HepG2 (cell line): ENCODE results near the gene TGM2.

ENCODE experiments used
- AGO1 ChIP-seq: fragments of 200-400 bp; formaldehyde crosslinking; IDR thresholded peaks from 2 replicates; pipeline ENCODE4 v1.6.1; 2017; ENCODE audit warnings: mild to moderate bottlenecking, low read depth, low read length, moderate library complexity; ENCODE audit not compliant: poor library complexity, severe bottlenecking
- ARID3A ChIP-seq: IDR thresholded peaks from 2 replicates; pipeline ENCODE4 v1.6.1; 2012; ENCODE audit warnings: low read depth, low read length, improper control_type of control experiment
- EP300 ChIP-seq, 3 experiments: sonication (generic) in 1 of 3; formaldehyde crosslinking in 1 of 3; IDR thresholded peaks; 2 replicates each; pipeline versions ENCODE4 v1.5.1 to v1.6.1; 2011 to 2020; ENCODE audit warnings: low read depth in 2 of 3, low read length in 2 of 3, borderline replicate concordance in 1 of 3, improper control_type of control experiment in 1 of 3, mild to moderate bottlenecking in 1 of 3, missing genetic modification reagents in 1 of 3, moderate library complexity in 1 of 3
- EZH2 ChIP-seq: conservative IDR thresholded peaks from 2 replicates; pipeline ENCODE4 v1.6.1; 2012; ENCODE audit warnings: mild to moderate bottlenecking, low read depth, low read length, moderate library complexity
- MAX ChIP-seq: IDR thresholded peaks from 2 replicates; pipeline ENCODE4 v1.6.1; 2012; ENCODE audit warnings: inconsistent platforms
- MIER3 ChIP-seq: IDR thresholded peaks from 2 replicates; pipeline ENCODE4 v1.6.1; 2016; ENCODE audit warnings: missing compliant biosample characterization, borderline replicate concordance
- SMARCC2 ChIP-seq: fragments of 450-650 bp; IDR thresholded peaks from 2 replicates; pipeline ENCODE4 v1.6.1; 2017; ENCODE audit warnings: antibody characterized with exemption, mild to moderate bottlenecking
- ZBTB46 ChIP-seq: sonication (generic); formaldehyde crosslinking; IDR thresholded peaks from 2 replicates; pipeline ENCODE4 v1.4.0; 2020; ENCODE audit warnings: mild to moderate bottlenecking, missing genetic modification reagents, borderline replicate concordance
- ZFP36 ChIP-seq: fragments of 150-350 bp; IDR thresholded peaks from 2 replicates; pipeline ENCODE4 v1.6.1; 2018; ENCODE audit warnings: borderline replicate concordance, low read length, low read depth; ENCODE audit not compliant: partially characterized antibody
- ZNF530 ChIP-seq: sonication (generic); formaldehyde crosslinking; IDR thresholded peaks from 2 replicates; pipeline ENCODE4 v1.5.0; 2020; ENCODE audit warnings: low read depth, mild to moderate bottlenecking, missing genetic modification reagents

- no peak for TF ChIP-seq EP300 (IDR thresholded peaks at IDR 0.05; ENCODE audit: low read depth in 2 of 2, low read length in 2 of 2)
- no peak for TF ChIP-seq EP300 (CRISPR knock-in tag; IDR thresholded peaks at IDR 0.05; ENCODE audit: borderline replicate concordance)
- TF ChIP-seq ZBTB46: no peak
- TF ChIP-seq ZNF530 (CRISPR knock-in tag): no peak
- peak; percentile 69 for TF ChIP-seq ZFP36
- TF ChIP-seq EZH2: no peak
- no peak for TF ChIP-seq MAX
- TF ChIP-seq ARID3A: no peak
- TF ChIP-seq AGO1: no peak
- TF ChIP-seq SMARCC2: no peak
- TF ChIP-seq MIER3 (CRISPR knock-in tag): no peak
Observed at GRCh38 chr20:38138086-38138778, 26.8 kb downstream of the TGM2 start.
